Lower leg skin (tissue), 3 donors: Measurements from ENCODE around the gene ISLR.

Experiments used
- POLR2A ChIP-seq, 2 donors: fragments of 450-650 bp; IDR thresholded peaks; one replicate each; pipeline ENCODE4 v1.6.1; 2016 to 2017; ENCODE audit warnings: antibody characterized with exemption in 2 of 2, mild to moderate bottlenecking in 1 of 2, moderate library complexity in 1 of 2
- TF ChIP-seq, protein P1 (sequence below), 3 donors: fragments of 450-650 bp; IDR thresholded peaks; one replicate each; pipeline ENCODE4 v1.5.1; 2016; ENCODE audit warnings: antibody characterized with exemption in 3 of 3, mild to moderate bottlenecking in 3 of 3, moderate library complexity in 2 of 3

DNA sequence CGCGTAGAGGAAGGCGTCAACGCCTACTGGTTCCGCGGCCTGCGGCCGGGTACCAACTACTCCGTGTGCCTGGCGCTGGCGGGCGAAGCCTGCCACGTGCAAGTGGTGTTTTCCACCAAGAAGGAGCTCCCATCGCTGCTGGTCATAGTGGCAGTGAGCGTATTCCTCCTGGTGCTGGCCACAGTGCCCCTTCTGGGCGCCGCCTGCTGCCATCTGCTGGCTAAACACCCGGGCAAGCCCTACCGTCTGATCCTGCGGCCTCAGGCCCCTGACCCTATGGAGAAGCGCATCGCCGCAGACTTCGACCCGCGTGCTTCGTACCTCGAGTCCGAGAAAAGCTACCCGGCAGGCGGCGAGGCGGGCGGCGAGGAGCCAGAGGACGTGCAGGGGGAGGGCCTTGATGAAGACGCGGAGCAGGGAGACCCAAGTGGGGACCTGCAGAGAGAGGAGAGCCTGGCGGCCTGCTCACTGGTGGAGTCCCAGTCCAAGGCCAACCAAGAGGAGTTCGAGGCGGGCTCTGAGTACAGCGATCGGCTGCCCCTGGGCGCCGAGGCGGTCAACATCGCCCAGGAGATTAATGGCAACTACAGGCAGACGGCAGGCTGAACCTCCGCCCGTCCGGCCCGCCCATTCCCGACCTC is 39.0 kb upstream of the ISLR start:
- TF ChIP-seq POLR2A (IDR thresholded peaks at IDR 0.05), result no peak
- TF ChIP-seq, protein P1, sequence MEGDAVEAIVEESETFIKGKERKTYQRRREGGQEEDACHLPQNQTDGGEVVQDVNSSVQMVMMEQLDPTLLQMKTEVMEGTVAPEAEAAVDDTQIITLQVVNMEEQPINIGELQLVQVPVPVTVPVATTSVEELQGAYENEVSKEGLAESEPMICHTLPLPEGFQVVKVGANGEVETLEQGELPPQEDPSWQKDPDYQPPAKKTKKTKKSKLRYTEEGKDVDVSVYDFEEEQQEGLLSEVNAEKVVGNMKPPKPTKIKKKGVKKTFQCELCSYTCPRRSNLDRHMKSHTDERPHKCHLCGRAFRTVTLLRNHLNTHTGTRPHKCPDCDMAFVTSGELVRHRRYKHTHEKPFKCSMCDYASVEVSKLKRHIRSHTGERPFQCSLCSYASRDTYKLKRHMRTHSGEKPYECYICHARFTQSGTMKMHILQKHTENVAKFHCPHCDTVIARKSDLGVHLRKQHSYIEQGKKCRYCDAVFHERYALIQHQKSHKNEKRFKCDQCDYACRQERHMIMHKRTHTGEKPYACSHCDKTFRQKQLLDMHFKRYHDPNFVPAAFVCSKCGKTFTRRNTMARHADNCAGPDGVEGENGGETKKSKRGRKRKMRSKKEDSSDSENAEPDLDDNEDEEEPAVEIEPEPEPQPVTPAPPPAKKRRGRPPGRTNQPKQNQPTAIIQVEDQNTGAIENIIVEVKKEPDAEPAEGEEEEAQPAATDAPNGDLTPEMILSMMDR (IDR thresholded peaks at IDR 0.05), result no peak
